Astrocyte (in vitro differentiated cells and primary cell): Measurements from ENCODE around the gene CNOT3.

Source experiments
- CTCF ChIP-seq: IDR thresholded peaks from 2 replicates; pipeline ENCODE4 v1.5.1; 2011; ENCODE audit warnings: low read depth, mild to moderate bottlenecking, inconsistent platforms, low read length, moderate library complexity; ENCODE audit not compliant: insufficient read depth
- EZH2 ChIP-seq: IDR thresholded peaks from 2 replicates; pipeline ENCODE4 v1.6.1; 2012; ENCODE audit warnings: mild to moderate bottlenecking, low read length, inconsistent platforms; ENCODE audit not compliant: insufficient read depth

- TF ChIP-seq CTCF (no peak), EZH2 (no peak)
Measured at GRCh38 chr19:54186934-54187381, 49.4 kb downstream of the CNOT3 start.
